Endometrium (tissue), 2 donors: ENCODE data around the gene PNLIPRP2.

Experiments
- FAIRE-seq: peaks from 2 replicates; lab custom pipeline; 2012; peaks lifted over from hg19 to GRCh38; lab: Jason Lieb, UNC
- donor health status: control.
- donor health status: control.

The PNLIPRP2 gene

GRCh38 chr10:116612107-116612769 is 8.5 kb upstream of the PNLIPRP2 start:
- no peak for FAIRE-seq

DNA sequence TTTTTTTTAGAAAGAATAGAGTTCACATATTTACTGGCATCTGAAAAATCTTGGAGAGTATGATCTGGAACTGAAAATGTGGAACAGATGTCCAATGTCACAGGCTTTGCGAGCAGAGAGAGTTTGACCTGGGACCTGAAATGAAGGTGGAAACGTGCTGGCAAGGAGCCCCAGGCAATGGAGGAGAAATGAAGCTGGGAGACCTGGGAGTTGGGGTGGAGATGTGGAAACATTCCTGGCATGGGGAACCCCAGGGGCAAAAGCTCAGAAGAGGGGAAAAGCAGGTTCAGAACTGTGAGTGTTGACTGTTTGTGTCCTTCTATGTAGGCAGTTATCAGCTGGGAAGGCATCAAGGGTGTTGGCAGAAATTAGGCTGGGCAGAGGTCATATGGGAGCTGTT is 7.3 kb upstream of the PNLIPRP2 start:
- FAIRE-seq = no peak

DNA sequence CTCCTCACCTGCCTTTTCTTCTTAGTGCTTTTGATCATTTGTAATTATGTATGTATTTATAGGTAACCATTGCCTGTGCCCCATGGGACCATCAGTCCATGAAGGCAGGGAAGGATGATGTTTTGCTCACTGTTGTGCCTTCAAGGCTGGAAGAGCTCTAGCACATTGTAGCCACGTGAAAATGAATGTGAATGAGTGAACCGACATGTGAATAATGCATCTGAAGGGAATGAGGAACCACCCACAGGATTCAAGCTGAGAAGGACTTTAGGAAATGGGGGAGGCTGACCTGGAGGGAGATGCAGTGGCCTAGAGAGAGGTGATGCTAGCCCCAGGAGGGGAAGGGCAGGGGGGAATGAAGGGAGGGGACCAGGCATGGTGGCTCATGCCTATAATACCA is 6.0 kb upstream of the PNLIPRP2 start:
- no peak for FAIRE-seq

DNA sequence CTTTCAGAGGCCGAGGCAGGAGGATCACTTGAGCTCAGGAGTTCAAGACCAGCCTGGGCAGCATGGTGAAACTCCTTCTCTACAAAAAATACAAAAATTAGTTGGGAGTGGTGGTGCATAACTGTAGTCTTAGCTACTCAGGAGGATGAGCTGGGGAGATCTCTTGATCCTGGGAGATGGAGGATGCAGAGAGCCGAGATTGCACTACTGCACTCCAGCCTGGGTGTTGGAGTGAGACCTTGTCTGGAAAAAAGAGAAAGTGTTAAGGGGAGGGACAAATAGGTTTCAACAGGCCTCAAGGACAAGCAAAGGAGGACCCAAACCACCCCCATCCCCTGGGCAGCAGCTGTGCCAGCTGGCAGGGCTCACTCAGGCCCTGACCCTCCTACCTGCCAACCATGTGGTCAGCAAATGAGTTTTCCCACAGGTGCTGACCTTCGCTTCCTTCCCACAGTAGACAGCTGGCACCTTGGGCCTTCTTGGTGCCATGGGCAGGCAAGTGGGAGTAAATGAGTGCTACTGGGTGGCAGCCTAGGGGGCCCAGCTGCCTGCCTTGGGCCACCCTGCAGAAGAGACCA is 5.5 kb upstream of the PNLIPRP2 start:
- no peak for FAIRE-seq

DNA sequence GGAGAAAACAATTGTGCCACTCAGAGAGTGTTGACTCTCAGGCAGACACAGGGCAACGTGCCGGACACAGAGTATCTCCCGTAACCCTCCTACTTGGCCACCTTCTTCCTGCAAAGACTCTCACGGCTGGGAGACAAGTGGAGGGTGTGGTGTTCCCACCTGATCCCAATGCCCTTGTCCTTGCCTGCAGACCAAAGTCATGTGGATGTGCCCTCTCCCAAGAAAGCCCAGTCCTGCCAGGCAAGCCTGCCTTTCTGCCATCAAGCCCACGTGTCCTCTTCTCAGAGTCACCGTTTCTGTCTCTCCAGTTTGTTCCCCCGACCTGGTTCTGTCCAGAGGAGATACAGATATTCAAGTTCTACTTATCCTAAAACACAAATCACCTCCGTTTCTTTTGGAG is 723 bp downstream of the PNLIPRP2 start:
- FAIRE-seq = no peak

- FAIRE-seq = no peak
Observed at GRCh38 chr10:116621934-116622655, 1.3 kb downstream of the PNLIPRP2 start.

- FAIRE-seq = no peak
Observed at GRCh38 chr10:116625845-116626244, 5.1 kb downstream of the PNLIPRP2 start.

GRCh38 chr10:116626815-116627214 is 6.1 kb downstream of the PNLIPRP2 start:
- no peak for FAIRE-seq

- no peak for FAIRE-seq
Observed at GRCh38 chr10:116627386-116627933, 6.7 kb downstream of the PNLIPRP2 start.

GRCh38 chr10:116629340-116629739 is 8.6 kb downstream of the PNLIPRP2 start:
- no peak for FAIRE-seq

- no peak for FAIRE-seq
Observed at GRCh38 chr10:116630020-116630419, 9.3 kb downstream of the PNLIPRP2 start.

DNA sequence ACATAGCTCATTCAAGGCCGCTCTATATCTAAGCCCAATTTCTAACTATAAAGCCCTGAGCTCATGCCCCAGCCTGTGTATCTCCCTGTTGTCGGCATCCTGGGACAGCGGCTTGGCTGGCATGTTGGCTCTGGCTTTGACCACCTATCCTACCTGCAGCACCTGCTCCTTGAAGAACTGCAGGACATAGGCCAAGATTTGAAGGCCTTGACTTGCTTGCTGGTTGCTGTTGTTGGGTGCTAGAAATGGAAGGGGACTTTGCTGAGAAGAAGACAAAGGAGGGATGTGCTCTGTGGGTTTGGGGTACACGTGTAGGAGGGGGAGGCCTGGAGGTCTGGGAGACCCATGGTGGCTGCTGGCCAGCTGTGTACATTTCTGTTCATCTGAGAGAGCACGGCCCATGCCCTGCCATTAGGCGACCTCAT is 11.1 kb downstream of the PNLIPRP2 start:
- no peak for FAIRE-seq

DNA sequence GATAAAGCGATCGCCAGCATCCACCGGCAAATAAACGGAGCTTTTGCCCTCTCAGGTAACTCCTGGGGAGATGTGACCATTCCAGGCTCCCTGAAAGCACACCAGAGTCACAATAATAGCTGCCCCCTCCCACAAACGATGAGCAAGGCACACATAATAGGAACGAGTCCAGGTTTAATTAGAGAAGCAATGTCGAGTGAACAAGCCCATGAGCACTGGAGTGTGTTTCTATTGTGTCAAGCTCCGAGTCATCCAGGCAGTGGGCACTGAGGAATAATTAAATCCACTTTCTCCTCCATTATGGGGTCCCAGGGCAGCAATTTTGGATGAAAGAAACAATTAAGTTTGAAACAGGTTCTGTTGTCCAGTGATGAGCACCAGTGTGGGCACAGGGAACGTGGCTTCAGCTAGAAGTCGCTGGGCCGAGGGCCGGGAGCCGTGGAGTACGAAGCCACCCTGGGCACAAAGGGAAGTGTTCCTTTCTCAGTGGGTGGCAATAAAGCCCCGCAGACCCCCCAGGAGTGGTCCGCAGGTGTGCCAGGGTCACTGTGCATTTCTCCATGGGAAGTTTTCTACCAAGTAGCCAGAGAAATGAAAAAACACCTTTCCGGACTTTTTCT is 12.0 kb downstream of the PNLIPRP2 start:
- no peak for FAIRE-seq

- no peak for FAIRE-seq
Observed at GRCh38 chr10:116633216-116633600, 12.5 kb downstream of the PNLIPRP2 start.

DNA sequence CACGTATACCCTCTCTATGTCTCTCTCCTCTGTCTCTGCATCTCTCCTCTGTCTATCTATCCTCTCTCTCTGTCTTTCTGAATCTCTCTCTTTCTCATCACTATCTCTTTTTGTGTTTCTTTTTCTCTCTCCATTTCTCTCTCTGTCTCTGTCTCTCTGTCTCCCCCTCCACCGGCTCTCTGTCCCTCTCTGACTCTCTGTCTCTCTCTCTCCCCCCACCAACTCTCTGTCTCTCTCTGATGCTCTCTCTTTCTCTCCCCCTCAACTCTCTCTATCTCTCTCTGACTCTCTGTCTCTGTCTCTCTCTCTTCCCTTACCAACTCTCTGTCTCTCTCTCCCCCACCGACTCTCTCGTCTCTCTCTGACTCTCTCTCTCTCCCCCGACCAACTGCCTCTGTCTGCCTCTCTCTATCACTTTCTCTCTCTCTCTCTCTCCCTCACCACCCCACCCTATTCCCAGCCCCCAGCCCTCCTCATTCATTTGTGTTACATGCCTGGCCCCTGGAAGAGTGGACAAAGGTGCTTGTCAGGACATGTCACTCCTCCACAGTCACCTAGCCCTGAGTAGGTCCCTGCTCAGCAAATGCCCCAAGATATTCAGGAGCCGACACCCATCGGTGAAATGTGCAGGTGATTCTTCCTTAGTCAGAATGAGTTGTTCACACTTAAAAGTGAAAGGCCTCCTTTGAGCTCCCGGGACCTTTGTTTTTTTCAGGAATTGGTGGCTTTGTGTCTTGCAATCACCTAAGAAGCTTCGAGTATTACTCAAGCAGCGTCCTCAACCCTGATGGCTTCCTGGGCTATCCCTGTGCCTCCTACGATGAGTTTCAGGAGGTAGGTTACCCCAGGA is 13.6 kb downstream of the PNLIPRP2 start:
- FAIRE-seq = no peak

DNA sequence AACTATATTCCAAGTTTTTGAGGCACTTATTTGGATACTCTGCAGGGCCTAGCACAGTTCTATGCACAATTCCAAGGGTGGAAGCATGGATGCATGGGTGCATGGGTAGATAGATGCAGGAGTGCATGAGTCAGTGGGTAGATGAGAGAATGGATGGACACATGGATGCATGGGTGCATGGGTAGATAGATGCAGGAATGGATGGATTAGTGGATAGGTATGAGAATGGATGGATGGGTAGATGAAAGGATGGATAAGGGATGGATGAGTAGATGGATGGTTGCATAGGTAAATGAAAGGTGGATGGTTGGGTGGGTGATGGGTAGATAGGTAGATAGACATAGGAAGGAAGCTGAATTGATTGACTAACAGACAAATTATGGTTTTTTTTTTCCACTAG is 15.6 kb downstream of the PNLIPRP2 start:
- FAIRE-seq = no peak

GRCh38 chr10:116636976-116637375 is 16.2 kb downstream of the PNLIPRP2 start:
- no peak for FAIRE-seq

GRCh38 chr10:116637830-116638229 is 17.1 kb downstream of the PNLIPRP2 start:
- no peak for FAIRE-seq

DNA sequence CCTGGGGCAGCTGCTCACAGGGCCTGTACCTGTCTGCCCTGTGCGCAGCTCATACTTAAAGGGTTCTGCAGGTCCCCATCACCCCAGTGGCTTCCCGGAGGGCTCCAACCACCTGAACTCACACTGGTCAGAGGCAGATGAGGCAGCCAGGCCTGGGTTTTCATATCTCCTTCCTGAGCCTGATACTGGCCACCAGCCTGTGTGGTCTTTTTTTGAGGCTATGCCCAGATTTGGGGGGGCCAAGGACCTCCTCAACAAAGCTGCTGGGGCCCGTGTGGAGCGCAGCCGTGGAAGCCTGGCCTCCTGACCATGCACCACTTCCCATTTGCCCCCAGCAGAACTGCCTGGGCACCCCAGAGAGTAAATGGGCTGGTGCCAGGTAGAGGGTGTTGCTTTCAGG is 25.7 kb downstream of the PNLIPRP2 start:
- FAIRE-seq = no peak

DNA sequence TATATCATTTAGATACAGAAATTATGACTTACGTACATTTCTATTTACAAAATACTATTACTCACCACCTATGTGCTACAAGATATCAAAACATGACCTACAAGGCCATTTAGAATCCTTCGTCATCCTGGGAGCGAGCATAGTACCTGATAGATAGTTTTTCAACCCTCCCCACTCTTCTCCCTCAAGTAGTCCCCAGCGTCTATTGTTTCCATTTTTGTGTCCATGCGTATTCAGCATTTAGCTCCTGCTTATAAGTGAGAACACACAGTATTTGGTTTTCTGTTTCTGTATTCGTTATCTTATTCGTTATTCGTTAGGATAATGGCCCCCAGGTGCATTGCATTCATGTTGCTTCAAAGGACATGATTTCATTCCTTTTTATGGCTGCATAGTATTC is 28.1 kb downstream of the PNLIPRP2 start:
- no peak for FAIRE-seq

GRCh38 chr10:116653885-116654284 is 33.1 kb downstream of the PNLIPRP2 start:
- FAIRE-seq = no peak

- no peak for FAIRE-seq
Observed at GRCh38 chr10:116654816-116655215, 34.1 kb downstream of the PNLIPRP2 start.
